H1 (cell line): Measurements from ENCODE around the gene SYPL1.
"Not testable (repeated sequence)": the region's sequence is repeated elsewhere in the genome, so short reads cannot be mapped to it uniquely, and the experiment has no call there.

Experiments used
- CHD1 ChIP-seq: IDR thresholded peaks from 2 replicates; pipeline ENCODE4 v1.6.1; 2012; ENCODE audit warnings: low read depth, low read length, improper control_type of control experiment
- PHF8 ChIP-seq: fragments of 200-600 bp; sonication (generic); conservative IDR thresholded peaks from 2 replicates; pipeline ENCODE4 v1.7.1; 2012; ENCODE audit warnings: low read depth, mild to moderate bottlenecking, inconsistent platforms, low read length, moderate library complexity
- POLR2A ChIP-seq, 2 experiments: IDR thresholded peaks; 1 replicate in 1 of 2; 2 replicates in 1 of 2; pipeline ENCODE4 v1.6.1; 2011; ENCODE audit warnings: low read depth in 2 of 2, low read length in 2 of 2, mild to moderate bottlenecking in 2 of 2; ENCODE audit errors: control extremely low read depth in 1 of 2
- SP2 ChIP-seq: IDR thresholded peaks from 2 replicates; pipeline ENCODE4 v1.6.1; 2012; ENCODE audit warnings: mild to moderate bottlenecking, low read length, inconsistent platforms
- TF ChIP-seq, protein P1 (sequence below): IDR thresholded peaks from 2 replicates; pipeline ENCODE4 v1.6.1; 2012; ENCODE audit warnings: inconsistent platforms
- TF ChIP-seq, protein P2 (sequence below), 3 experiments: IDR thresholded peaks; 1 replicate in 2 of 3; 2 replicates in 1 of 3; pipeline versions ENCODE4 v1.5.1 to v1.6.1; 2011; ENCODE audit warnings: low read length in 3 of 3, mild to moderate bottlenecking in 3 of 3, inconsistent platforms in 2 of 3, low read depth in 1 of 3, moderate library complexity in 1 of 3; ENCODE audit not compliant: insufficient read depth in 1 of 3; ENCODE audit errors: control extremely low read depth in 1 of 3
- TF ChIP-seq, protein P3 (sequence below): IDR thresholded peaks from 2 replicates; pipeline ENCODE4 v1.6.1; 2011; ENCODE audit warnings: low read length, improper control_type of control experiment

DNA sequence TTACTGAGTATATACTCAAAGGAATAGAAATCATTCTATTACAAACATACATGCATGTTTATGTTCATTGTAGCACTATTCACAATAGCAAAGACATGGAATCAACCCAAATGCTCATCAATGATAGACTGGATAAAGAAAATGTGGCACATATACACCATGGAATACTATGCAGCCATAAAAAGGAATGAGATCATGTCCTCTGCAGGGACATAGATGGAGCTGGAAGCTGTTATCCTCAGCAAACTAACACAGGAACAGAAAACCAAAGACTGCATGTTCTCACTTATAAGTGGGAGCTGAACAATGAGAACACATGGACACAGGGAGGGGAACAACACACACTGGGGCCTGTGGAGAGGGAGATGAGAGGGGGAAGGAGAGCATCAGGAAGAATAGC is 26.1 kb upstream of the SYPL1 start:
- not testable (repeated sequence) for TF ChIP-seq CHD1; POLR2A (IDR thresholded peaks at IDR 0.05; ENCODE audit: control extremely low read depth in 1 of 2, low read depth in 2 of 2, low read length in 2 of 2); PHF8; SP2
- TF ChIP-seq, protein P1, sequence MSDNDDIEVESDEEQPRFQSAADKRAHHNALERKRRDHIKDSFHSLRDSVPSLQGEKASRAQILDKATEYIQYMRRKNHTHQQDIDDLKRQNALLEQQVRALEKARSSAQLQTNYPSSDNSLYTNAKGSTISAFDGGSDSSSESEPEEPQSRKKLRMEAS: not testable (repeated sequence)
- TF ChIP-seq, protein P2, sequence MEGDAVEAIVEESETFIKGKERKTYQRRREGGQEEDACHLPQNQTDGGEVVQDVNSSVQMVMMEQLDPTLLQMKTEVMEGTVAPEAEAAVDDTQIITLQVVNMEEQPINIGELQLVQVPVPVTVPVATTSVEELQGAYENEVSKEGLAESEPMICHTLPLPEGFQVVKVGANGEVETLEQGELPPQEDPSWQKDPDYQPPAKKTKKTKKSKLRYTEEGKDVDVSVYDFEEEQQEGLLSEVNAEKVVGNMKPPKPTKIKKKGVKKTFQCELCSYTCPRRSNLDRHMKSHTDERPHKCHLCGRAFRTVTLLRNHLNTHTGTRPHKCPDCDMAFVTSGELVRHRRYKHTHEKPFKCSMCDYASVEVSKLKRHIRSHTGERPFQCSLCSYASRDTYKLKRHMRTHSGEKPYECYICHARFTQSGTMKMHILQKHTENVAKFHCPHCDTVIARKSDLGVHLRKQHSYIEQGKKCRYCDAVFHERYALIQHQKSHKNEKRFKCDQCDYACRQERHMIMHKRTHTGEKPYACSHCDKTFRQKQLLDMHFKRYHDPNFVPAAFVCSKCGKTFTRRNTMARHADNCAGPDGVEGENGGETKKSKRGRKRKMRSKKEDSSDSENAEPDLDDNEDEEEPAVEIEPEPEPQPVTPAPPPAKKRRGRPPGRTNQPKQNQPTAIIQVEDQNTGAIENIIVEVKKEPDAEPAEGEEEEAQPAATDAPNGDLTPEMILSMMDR (IDR thresholded peaks at IDR 0.05; ENCODE audit: control extremely low read depth in 1 of 3, insufficient read depth in 1 of 3, low read depth in 1 of 3, low read length in 3 of 3): not testable (repeated sequence)
- TF ChIP-seq, protein P3, sequence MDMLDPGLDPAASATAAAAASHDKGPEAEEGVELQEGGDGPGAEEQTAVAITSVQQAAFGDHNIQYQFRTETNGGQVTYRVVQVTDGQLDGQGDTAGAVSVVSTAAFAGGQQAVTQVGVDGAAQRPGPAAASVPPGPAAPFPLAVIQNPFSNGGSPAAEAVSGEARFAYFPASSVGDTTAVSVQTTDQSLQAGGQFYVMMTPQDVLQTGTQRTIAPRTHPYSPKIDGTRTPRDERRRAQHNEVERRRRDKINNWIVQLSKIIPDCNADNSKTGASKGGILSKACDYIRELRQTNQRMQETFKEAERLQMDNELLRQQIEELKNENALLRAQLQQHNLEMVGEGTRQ: not testable (repeated sequence)
